HFFc6 (cell line): Measurements from ENCODE around the gene BAG5. TPM values are rescaled to one million over a fixed set of nuclear protein-coding genes. Genes with fewer than 3 reads are reported as not detected.
"Not testable (repeated sequence)": the region's sequence is repeated elsewhere in the genome, so short reads cannot be mapped to it uniquely, and the experiment has no call there.

ENCODE experiments used
- DNase-seq: peaks from one replicate; pipeline ENCODE4 v3.0.0-alpha.2; 2018
- H3K27ac Mint-ChIP-seq: 2 replicates; pipeline ENCODE4 v1.8.0; 2020; ENCODE audit warnings: mild to moderate bottlenecking, mixed read lengths
- H3K27me3 Mint-ChIP-seq: 2 replicates; pipeline ENCODE4 v1.8.0; 2021; ENCODE audit warnings: mild to moderate bottlenecking, moderate library complexity, mixed read lengths; ENCODE audit not compliant: insufficient read depth
- H3K36me3 Mint-ChIP-seq: 2 replicates; pipeline ENCODE4 v1.8.0; 2021; ENCODE audit warnings: low read depth, mixed read lengths
- H3K4me1 Mint-ChIP-seq: 2 replicates; pipeline ENCODE4 v1.8.0; 2020; ENCODE audit warnings: low read depth, mixed read lengths
- H3K4me3 Mint-ChIP-seq: 2 replicates; pipeline ENCODE4 v1.8.0; 2020; ENCODE audit warnings: mild to moderate bottlenecking, moderate library complexity, mixed read lengths
- H3K9me3 Mint-ChIP-seq: 2 replicates; pipeline ENCODE4 v1.8.0; 2020; ENCODE audit warnings: mild to moderate bottlenecking, mixed read lengths
- long read RNA-seq: library from polyadenylated mRNA; unstranded; transcript quantifications from one replicate; pipeline ENCODE4 v2.0.0, GENCODE V29; 2019
- total RNA-seq, 6 experiments: library from RNA; stranded (reverse); fragmentation: NEBNext Ultra II Directional; extraction: Animal tissue kit (Norgen Biotek cat#: 25700); gene quantifications; 2 replicates in 1 of 6; 3 replicates in 5 of 6; pipeline ENCODE4 v1.2.3, GENCODE V29; 2021
- TF ChIP-seq, protein P1 (sequence below): fragments of 200-600 bp; sonication (generic); IDR thresholded peaks from 2 replicates; pipeline ENCODE4 v1.5.0; 2021; ENCODE audit warnings: antibody characterized with exemption, mild to moderate bottlenecking

Gene BAG5, protein sequence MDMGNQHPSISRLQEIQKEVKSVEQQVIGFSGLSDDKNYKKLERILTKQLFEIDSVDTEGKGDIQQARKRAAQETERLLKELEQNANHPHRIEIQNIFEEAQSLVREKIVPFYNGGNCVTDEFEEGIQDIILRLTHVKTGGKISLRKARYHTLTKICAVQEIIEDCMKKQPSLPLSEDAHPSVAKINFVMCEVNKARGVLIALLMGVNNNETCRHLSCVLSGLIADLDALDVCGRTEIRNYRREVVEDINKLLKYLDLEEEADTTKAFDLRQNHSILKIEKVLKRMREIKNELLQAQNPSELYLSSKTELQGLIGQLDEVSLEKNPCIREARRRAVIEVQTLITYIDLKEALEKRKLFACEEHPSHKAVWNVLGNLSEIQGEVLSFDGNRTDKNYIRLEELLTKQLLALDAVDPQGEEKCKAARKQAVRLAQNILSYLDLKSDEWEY
- total RNA-seq: 10 to 100 TPM; 22.6 to 25.8 (median 23.6) TPM
- long read RNA-seq, full-length matches to known transcripts: 19 of 28 reads
- long read RNA-seq, partial matches to known transcripts: 0 of 28 reads
- long read RNA-seq, other reads (novel, unspliced or antisense): 9 of 28 reads

DNA sequence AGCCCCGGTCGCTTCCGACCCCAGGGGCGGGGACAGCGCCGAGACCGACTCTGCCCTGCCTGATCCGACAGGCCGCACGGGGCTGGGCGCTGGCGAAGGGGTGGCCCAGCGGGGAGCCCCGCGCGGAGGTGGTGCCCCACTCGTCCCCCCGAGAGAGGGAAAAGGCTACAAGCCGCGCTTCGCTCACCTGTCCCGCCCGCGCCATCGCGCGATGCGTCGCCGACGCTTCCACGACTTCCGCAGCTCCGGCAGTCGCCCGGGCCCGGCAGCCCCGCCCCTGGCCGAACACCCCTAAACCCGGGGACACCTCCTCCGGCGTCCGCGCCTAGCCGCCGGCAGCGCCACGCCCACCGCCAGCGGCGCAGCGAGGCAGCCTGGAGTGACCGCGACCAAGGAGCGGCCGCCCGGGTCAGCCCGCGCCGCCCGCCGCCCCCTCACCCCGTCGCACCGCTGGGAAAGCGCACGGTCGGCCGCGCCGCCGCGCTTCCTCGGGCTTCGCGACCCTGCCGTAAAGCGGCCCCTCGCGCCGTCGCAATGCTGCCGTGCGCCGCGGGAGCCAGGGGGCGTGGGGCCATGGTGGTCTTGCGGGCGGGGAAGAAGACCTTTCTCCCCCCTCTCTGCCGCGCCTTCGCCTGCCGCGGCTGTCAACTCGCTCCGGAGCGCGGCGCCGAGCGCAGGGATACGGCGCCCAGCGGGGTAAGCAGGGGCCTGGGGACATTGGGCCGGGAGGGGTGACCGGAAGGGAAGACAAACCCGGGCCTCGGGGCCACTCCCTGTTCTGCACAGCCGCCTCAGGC is at the start of gene BAG5, which contains the start of gene COA8:
BAG5 (minus strand) TSS at position 229 of the 797 bp plus-strand sequence. CDS start 1,493 bp downstream, outside the sequence.
COA8 (plus strand) TSS at position 532 of the 797 bp plus-strand sequence; CDS start at position 574, 42 bp downstream.
- H3K4me3 Mint-ChIP-seq: peak within 1 kb of the TSS; percentile 97
- peaks cover 3% of the 10 kb centered on the region; the same call in 1 of the 2 replicates for H3K27me3 Mint-ChIP-seq
- H3K9me3 Mint-ChIP-seq: no peaks in the 10 kb centered on the region; the same call in 1 of the 2 replicates
- H3K4me1 Mint-ChIP-seq: peaks cover 50% of the 10 kb centered on the region
- peaks cover 23% of the 10 kb centered on the region for H3K36me3 Mint-ChIP-seq
- peak within 1 kb of the TSS; percentile 93 for H3K27ac Mint-ChIP-seq
- DNase-seq: peak; percentile 65
- TF ChIP-seq, protein P1, sequence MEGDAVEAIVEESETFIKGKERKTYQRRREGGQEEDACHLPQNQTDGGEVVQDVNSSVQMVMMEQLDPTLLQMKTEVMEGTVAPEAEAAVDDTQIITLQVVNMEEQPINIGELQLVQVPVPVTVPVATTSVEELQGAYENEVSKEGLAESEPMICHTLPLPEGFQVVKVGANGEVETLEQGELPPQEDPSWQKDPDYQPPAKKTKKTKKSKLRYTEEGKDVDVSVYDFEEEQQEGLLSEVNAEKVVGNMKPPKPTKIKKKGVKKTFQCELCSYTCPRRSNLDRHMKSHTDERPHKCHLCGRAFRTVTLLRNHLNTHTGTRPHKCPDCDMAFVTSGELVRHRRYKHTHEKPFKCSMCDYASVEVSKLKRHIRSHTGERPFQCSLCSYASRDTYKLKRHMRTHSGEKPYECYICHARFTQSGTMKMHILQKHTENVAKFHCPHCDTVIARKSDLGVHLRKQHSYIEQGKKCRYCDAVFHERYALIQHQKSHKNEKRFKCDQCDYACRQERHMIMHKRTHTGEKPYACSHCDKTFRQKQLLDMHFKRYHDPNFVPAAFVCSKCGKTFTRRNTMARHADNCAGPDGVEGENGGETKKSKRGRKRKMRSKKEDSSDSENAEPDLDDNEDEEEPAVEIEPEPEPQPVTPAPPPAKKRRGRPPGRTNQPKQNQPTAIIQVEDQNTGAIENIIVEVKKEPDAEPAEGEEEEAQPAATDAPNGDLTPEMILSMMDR: peak; percentile 34; the same call in 1 of the 2 replicates

DNA sequence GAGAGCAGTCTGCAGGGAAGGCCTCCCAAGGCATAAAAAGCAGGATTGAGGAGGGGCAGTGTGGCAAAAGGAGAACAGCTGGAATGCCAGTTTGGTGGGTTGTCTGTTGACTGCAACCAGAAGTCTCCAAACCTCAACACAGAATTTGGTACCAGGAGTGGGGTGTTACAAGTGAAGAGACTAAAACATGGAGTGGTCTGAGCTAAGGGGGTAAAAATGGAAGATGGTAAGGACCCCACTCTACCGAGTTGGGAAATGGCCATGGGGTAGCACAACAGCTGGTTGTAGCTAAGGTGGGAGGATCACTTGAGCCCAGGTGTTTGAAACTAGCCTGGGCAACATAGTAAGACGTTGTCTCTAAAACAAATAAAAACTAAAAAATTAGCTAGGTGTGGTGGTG is 48.8 kb upstream of the BAG5 start:
- no peak for DNase-seq
- Mint-ChIP-seq H3K4me1 (peaks cover 16% of the 10 kb centered on the region), H3K4me3 (no peak overlapping the region), H3K27ac (no peak overlapping the region), H3K9me3 (peaks cover 24% of the 10 kb centered on the region), H3K36me3 (peaks cover 15% of the 10 kb centered on the region), H3K27me3 (peaks cover 6% of the 10 kb centered on the region)
- TF ChIP-seq, protein P1: no peak

DNA sequence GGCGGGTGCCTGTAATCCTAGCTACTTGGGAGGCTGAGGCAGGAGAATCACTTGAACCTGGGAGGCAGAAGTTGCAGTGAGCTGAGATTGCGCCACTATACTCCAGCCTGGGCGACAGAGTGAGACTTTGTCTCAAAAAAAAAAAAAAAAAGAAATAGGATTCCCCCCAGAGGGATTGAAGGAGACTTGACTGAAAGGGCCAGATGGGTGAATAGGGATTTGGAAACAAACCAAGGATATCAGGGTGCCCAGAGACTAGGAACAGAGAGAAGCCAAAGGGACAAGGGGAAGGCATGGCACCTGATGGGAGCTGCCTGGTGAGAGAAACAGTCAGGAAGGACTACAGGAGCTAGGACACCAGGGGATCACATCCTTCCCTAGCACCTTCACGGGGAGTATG is 46.6 kb upstream of the BAG5 start:
- peaks cover 16% of the 10 kb centered on the region for H3K4me1 Mint-ChIP-seq
- peaks cover 15% of the 10 kb centered on the region for H3K36me3 Mint-ChIP-seq
- not testable (repeated sequence) for DNase-seq, H3K27ac Mint-ChIP-seq, H3K4me3 Mint-ChIP-seq, H3K27me3 Mint-ChIP-seq
- peaks cover 24% of the 10 kb centered on the region for H3K9me3 Mint-ChIP-seq

DNA sequence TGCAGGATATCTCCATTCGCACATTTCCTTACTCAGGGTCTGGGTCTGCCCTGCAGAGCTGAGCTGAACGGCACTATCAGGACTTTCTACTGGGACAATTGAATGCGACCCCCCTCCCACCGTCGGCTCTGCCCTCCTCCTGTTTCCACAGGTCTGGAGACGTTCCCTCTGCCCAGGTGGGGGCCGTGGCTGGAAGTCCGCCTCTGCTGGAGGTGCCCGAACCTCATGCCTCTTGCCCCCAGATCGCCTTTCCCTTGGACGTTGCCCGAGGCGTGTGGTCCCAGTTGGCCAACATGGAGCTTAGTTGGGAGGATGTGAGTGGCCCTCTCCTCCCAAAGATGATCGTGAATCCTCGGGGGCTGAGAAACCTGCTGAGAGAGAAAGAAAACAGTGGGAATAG is 45.4 kb upstream of the BAG5 start:
- H3K9me3 Mint-ChIP-seq: peaks cover 24% of the 10 kb centered on the region
- peak overlapping the region; percentile 76; the same call in 1 of the 2 replicates for H3K4me3 Mint-ChIP-seq
- H3K27me3 Mint-ChIP-seq: peaks cover 9% of the 10 kb centered on the region
- TF ChIP-seq, protein P1: no peak
- no peak overlapping the region for H3K27ac Mint-ChIP-seq
- peaks cover 15% of the 10 kb centered on the region for H3K36me3 Mint-ChIP-seq
- no peak for DNase-seq
- H3K4me1 Mint-ChIP-seq: peaks cover 16% of the 10 kb centered on the region

DNA sequence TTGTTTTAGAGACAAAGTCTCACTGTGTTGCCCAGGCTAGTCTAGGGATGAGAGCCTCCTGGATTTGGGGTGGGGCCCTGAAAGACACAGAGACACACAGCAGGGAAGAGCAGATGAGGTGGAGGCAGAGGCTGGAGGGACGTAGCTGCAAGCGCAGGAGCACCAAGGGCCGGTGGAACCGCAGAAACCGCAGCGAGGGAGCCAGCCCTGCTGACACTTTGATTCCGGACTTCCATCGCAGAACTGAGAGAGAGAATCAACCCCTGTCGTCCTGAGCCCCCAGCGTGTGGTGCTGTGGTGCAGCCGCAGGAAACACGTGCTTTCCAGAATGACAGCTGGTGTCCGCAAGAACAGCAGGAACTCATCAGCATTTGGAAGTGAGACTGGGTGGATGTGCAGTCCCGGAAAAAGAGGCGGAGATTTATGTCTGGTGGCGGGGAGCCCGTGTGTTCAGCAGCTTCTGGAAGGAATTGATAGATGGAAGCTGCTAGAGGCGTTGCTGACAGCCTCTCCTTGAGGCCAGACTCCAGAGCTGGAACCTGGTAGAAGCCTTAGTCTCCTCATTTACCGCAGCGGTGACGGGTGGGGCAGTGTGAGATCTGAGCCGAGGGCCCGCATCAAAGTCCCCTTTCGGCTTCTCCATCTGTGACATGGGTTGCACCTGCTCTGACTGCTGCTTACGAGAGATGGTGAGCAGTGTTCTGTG is 44.7 kb upstream of the BAG5 start:
- TF ChIP-seq, protein P1: no peak; the same call in 1 of the 2 replicates
- H3K27me3 Mint-ChIP-seq: peaks cover 9% of the 10 kb centered on the region
- peaks cover 15% of the 10 kb centered on the region for H3K36me3 Mint-ChIP-seq
- H3K4me3 Mint-ChIP-seq: peak overlapping the region; percentile 76
- H3K27ac Mint-ChIP-seq: peak overlapping the region; percentile 56
- H3K4me1 Mint-ChIP-seq: peaks cover 16% of the 10 kb centered on the region
- peaks cover 23% of the 10 kb centered on the region for H3K9me3 Mint-ChIP-seq
- DNase-seq: peak; percentile 77
